SK-N-SH (cell line): Measurements from ENCODE around the gene MT1M. TPM values are rescaled to one million over a fixed set of nuclear protein-coding genes. Genes with fewer than 3 reads are reported as not detected.

Experiments
- CTCF ChIA-PET: fragments of 300-600, 350-600 bp; formaldehyde crosslinking; extraction: SDS; loops from one replicate; lab custom pipeline; 2021; lab: Yijun Ruan, JAX
- POLR2A ChIA-PET: fragments of 350-600 bp; sonication (Branson Sonifier 250); formaldehyde crosslinking; extraction: SDS; loops from one replicate; lab custom pipeline; 2020; ENCODE audit warnings: antibody characterized with exemption, inconsistent platforms; lab: Yijun Ruan, JAX
- DNase-seq: peaks from one replicate; pipeline ENCODE4 v3.0.0; 2012
- H2AFZ ChIP-seq: fragments of 200-600 bp; sonication (generic); 2 replicates; pipeline ENCODE4 v1.8.1; 2016; ENCODE audit warnings: antibody characterized with exemption, mild to moderate bottlenecking, low read depth
- H3F3A ChIP-seq: fragments of 200-600 bp; sonication (generic); replicated peaks from 2 replicates; pipeline ENCODE3; 2016; ENCODE audit warnings: antibody characterized with exemption, mild to moderate bottlenecking; ENCODE audit not compliant: insufficient read depth
- H3K27ac ChIP-seq, 2 experiments: fragments of 200-500 bp in 1 of 2; fragments of 200-600 bp in 1 of 2; sonication (Bioruptor generic) in 1 of 2; sonication (generic), shearing (Covaris generic) in 1 of 2; 2 replicates each; pipeline versions ENCODE4 v1.5.1 to v1.6.1; 2014 to 2016; ENCODE audit warnings: low read depth in 2 of 2, inconsistent platforms in 1 of 2, low read length in 1 of 2, mild to moderate bottlenecking in 1 of 2, mixed read lengths in 1 of 2
- H3K27me3 ChIP-seq: fragments of 200-600 bp; sonication (generic), shearing (Covaris generic); 2 replicates; pipeline ENCODE4 v1.6.1; 2016; ENCODE audit warnings: mixed run types; ENCODE audit not compliant: insufficient read depth
- H3K36me3 ChIP-seq, 2 experiments: fragments of 200-500 bp in 1 of 2; fragments of 200-600 bp in 1 of 2; sonication (Bioruptor generic) in 1 of 2; sonication (generic) in 1 of 2; replicated peaks in 1 of 2; 2 replicates each; pipeline versions ENCODE3 to v1.5.1; 2014 to 2016; ENCODE audit warnings: low read length in 1 of 2, mild to moderate bottlenecking in 1 of 2; ENCODE audit not compliant: insufficient read depth in 2 of 2, control insufficient read depth in 1 of 2
- H3K4me1 ChIP-seq, 2 experiments: fragments of 200-500 bp in 1 of 2; fragments of 200-600 bp in 1 of 2; sonication (Bioruptor generic) in 1 of 2; sonication (generic), shearing (Covaris generic) in 1 of 2; 2 replicates each; pipeline versions ENCODE4 v1.5.1 to v1.6.1; 2014 to 2016; ENCODE audit warnings: low read depth in 1 of 2, low read length in 1 of 2, mixed run types in 1 of 2; ENCODE audit not compliant: insufficient read depth in 2 of 2, control insufficient read depth in 1 of 2
- H3K4me2 ChIP-seq: fragments of 200-600 bp; sonication (generic), shearing (Covaris generic); 2 replicates; pipeline ENCODE4 v1.6.1; 2017; ENCODE audit warnings: mixed run types
- H3K4me3 ChIP-seq, 2 experiments: fragments of 200-500 bp in 1 of 2; fragments of 200-600 bp in 1 of 2; sonication (Bioruptor generic) in 1 of 2; sonication (generic), shearing (Covaris generic) in 1 of 2; 2 replicates each; pipeline versions ENCODE4 v1.5.1 to v1.8.1; 2014 to 2016; ENCODE audit warnings: low read depth in 2 of 2, inconsistent platforms in 1 of 2, low read length in 1 of 2, mild to moderate bottlenecking in 1 of 2, mixed read lengths in 1 of 2, moderate library complexity in 1 of 2
- H3K79me2 ChIP-seq: fragments of 200-600 bp; sonication (generic); 2 replicates; pipeline ENCODE4 v1.8.1; 2017; ENCODE audit warnings: mild to moderate bottlenecking; ENCODE audit not compliant: insufficient read depth
- H3K9ac ChIP-seq: fragments of 200-600 bp; sonication (generic); 2 replicates; pipeline ENCODE4 v1.6.1; 2017; ENCODE audit warnings: mixed run types
- H3K9me2 ChIP-seq: fragments of 200-600 bp; sonication (generic); 2 replicates; pipeline ENCODE4 v1.6.1; 2017; ENCODE audit warnings: mixed run types
- H3K9me3 ChIP-seq: fragments of 200-600 bp; sonication (generic); 2 replicates; pipeline ENCODE4 v1.6.1; 2017; ENCODE audit warnings: mixed run types, mild to moderate bottlenecking, moderate library complexity
- H4K20me1 ChIP-seq: fragments of 200-600 bp; sonication (generic); 2 replicates; pipeline ENCODE4 v1.6.1; 2017; ENCODE audit warnings: mild to moderate bottlenecking, mixed run types; ENCODE audit not compliant: insufficient read depth
- CHD2 ChIP-seq: fragments of 150-350 bp; IDR thresholded peaks from 2 replicates; pipeline ENCODE4 v1.6.1; 2018; ENCODE audit warnings: low read length; ENCODE audit not compliant: partially characterized antibody
- EZH2phosphoT487 ChIP-seq: fragments of 200-600 bp; sonication (generic); IDR thresholded peaks from 2 replicates; pipeline ENCODE4 v1.6.1; 2017; ENCODE audit warnings: low read depth, mixed run types, mild to moderate bottlenecking, antibody characterized with exemption, moderate library complexity, borderline replicate concordance
- FOSL2 ChIP-seq: IDR thresholded peaks from 2 replicates; pipeline ENCODE4 v1.4.0; 2012; ENCODE audit warnings: low read depth, mild to moderate bottlenecking, moderate library complexity, borderline replicate concordance
- FOXJ3 ChIP-seq: sonication (generic); formaldehyde crosslinking; IDR thresholded peaks from 2 replicates; pipeline ENCODE4 v1.5.1; 2020; ENCODE audit warnings: mild to moderate bottlenecking, missing genetic modification reagents
- GABPA ChIP-seq: IDR thresholded peaks from 2 replicates; pipeline ENCODE4 v1.4.0; 2012; ENCODE audit warnings: low read depth, mild to moderate bottlenecking
- GATA2 ChIP-seq: sonication (generic); formaldehyde crosslinking; IDR thresholded peaks from 2 replicates; pipeline ENCODE4 v1.5.0; 2020; ENCODE audit warnings: mild to moderate bottlenecking, missing genetic modification reagents
- JUND ChIP-seq: IDR thresholded peaks from 2 replicates; pipeline ENCODE4 v1.4.0; 2012
- NRF1 ChIP-seq: IDR thresholded peaks from 2 replicates; pipeline ENCODE4 v1.6.1; 2012; ENCODE audit warnings: low read depth, mild to moderate bottlenecking, low read length
- RFX5 ChIP-seq: IDR thresholded peaks from 2 replicates; pipeline ENCODE4 v1.6.1; 2012; ENCODE audit warnings: mild to moderate bottlenecking, improper control_type of control experiment, low read length
- RXRA ChIP-seq: IDR thresholded peaks from 2 replicates; pipeline ENCODE4 v1.4.0; 2012; ENCODE audit warnings: low read depth, mild to moderate bottlenecking, borderline replicate concordance
- SMC3 ChIP-seq: IDR thresholded peaks from 2 replicates; pipeline ENCODE4 v1.6.1; 2012; ENCODE audit warnings: low read depth, low read length, improper control_type of control experiment
- TAF1 ChIP-seq: IDR thresholded peaks from 2 replicates; pipeline ENCODE4 v1.6.1; 2012; ENCODE audit warnings: low read depth, mild to moderate bottlenecking, low read length, moderate library complexity, borderline replicate concordance
- TCF12 ChIP-seq: IDR thresholded peaks from 2 replicates; pipeline ENCODE4 v1.4.0; 2012
- TEAD4 ChIP-seq: IDR thresholded peaks from 2 replicates; pipeline ENCODE4 v1.4.0; 2012; ENCODE audit warnings: mild to moderate bottlenecking, borderline replicate concordance; ENCODE audit not compliant: insufficient read depth
- USF2 ChIP-seq: fragments of 150-350 bp; IDR thresholded peaks from 2 replicates; pipeline ENCODE4 v1.6.1; 2017; ENCODE audit warnings: antibody characterized with exemption, low read length, low read depth, borderline replicate concordance
- YY1 ChIP-seq: IDR thresholded peaks from 2 replicates; pipeline ENCODE4 v1.4.0; 2012; ENCODE audit warnings: low read depth, mild to moderate bottlenecking
- WGBS: methylation state at CpG from one replicate; pipeline ENCODE4 v1.1.6; 2017; ENCODE audit warnings: low lambda C conversion rate; 5-methylcytosine and 5-hydroxymethylcytosine counted together
- polyA plus RNA-seq, 3 experiments: library from polyadenylated mRNA; depleted of rRNA; stranded (reverse); fragments of >200 nt; gene quantifications; 2 replicates each; pipeline ENCODE4 v1.2.3, GENCODE V29; 2012

MT1M gene
- polyA plus RNA-seq, 1 of the 3 experiments (the other 2 are of a cell fraction), result 1.3 TPM

GRCh38 chr16:56608043-56608875 lies 24.2 kb upstream of the MT1M start, which contains the start of gene MT2A (continued):
- TF ChIP-seq USF2 (no peak), CHD2 (no peak), GABPA (no peak), FOXJ3 (CRISPR knock-in tag) (0 out of 2 replicates have a peak, but pooled peaks have one; percentile 34), FOSL2 (peak; percentile 74; the same call in 1 of the 2 replicates), RXRA (no peak), TEAD4 (no peak), JUND (peak; percentile 60; the same call in 1 of the 2 replicates), TAF1 (peak; percentile 80; the same call in 1 of the 2 replicates), NRF1 (no peak; the same call in 1 of the 2 replicates), SMC3 (no peak), YY1 (no peak), RFX5 (no peak), TCF12 (peak; percentile 40; the same call in 1 of the 2 replicates), EZH2phosphoT487 (no peak)

- TF ChIP-seq JUND (no peak), TEAD4 (0 out of 2 replicates have a peak, but pooled peaks have one; percentile 8), GATA2 (CRISPR knock-in tag) (peak; percentile 48; the same call in 1 of the 2 replicates)
- H3K9ac ChIP-seq, result peak overlapping the region; percentile 90
- under 1% methylated on average over 21 of the region's 21 CpGs for WGBS
- no peaks in the 10 kb centered on the region for H3K9me3 ChIP-seq
- POLR2A ChIA-PET, result interaction anchor here (0.7 kb wide), 1 partner anchor 21 kb away, joined by 3 read pairs; no protein-coding TSS in a partner anchor
- H3K27ac ChIP-seq, result peak overlapping the region; percentile 77 to 96
- no peak overlapping the region for H2AFZ ChIP-seq
- H3K4me3 ChIP-seq, result peak overlapping the region; percentile 72 to 94
- H3K9me2 ChIP-seq, result no peaks in the 10 kb centered on the region
- peaks cover 30% of the 10 kb centered on the region for H3K79me2 ChIP-seq
- H3F3A ChIP-seq, result peaks cover 66% of the 10 kb centered on the region
- CTCF ChIA-PET, result interaction anchor here (1.5 to 1.8 kb wide), 2 partner anchors 9 to 180 kb away, joined by 6 to 7 read pairs; no protein-coding TSS in a partner anchor
- H4K20me1 ChIP-seq, result no peaks in the 10 kb centered on the region; the same call in 1 of the 2 replicates
- peak; percentile 43 for DNase-seq
- H3K27me3 ChIP-seq, result no peaks in the 10 kb centered on the region
- H3K4me1 ChIP-seq, result peaks cover 39 to 46% of the 10 kb centered on the region in 2 experiments; a peak in 3 of 4 replicates
- no peaks in the 10 kb centered on the region for H3K36me3 ChIP-seq
- peak overlapping the region; percentile 88 for H3K4me2 ChIP-seq
Measured at GRCh38 chr16:56608876-56609462, 23.5 kb upstream of the MT1M start.
